ENCODE results near the gene MAU2. TPM values are rescaled to one million over a fixed set of nuclear protein-coding genes. Genes with fewer than 3 reads are reported as not detected.

The MAU2 gene
- total RNA-seq, 1 donor from 2014 or later: 70.8 TPM

DNA sequence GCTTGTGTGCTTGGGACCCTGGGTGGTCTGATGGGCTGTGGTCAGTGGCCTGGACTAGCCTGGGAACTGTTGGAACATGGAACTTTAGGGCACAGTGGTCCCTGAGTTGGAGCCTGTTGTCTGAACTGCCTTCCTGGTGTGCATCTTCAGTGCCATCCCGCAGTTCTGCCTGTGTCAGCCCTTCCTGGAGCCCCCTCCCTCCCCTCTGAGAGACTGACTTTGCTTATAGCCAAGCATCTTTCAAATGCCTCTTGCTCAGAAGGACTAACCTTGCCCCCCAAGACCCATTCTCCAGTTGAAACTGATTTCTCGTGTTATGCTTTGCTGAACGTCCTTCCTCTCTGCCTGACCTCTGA is 14.3 kb downstream of the MAU2 start:
- Mint-ChIP-seq H3K4me3 (no peak overlapping the region), H3K27ac (ENCODE audit: unreplicated experiment) (no peak overlapping the region), H3K27me3 (ENCODE audit: low read depth) (no peaks in the 10 kb centered on the region), H3K36me3 (ENCODE audit: low read depth) (no peaks in the 10 kb centered on the region), H3K9me3 (no peaks in the 10 kb centered on the region), H3K4me1 (no peaks in the 10 kb centered on the region)
- DNase-seq (ENCODE audit: low read depth, low spot score): no peak
- TF ChIP-seq, protein P1, sequence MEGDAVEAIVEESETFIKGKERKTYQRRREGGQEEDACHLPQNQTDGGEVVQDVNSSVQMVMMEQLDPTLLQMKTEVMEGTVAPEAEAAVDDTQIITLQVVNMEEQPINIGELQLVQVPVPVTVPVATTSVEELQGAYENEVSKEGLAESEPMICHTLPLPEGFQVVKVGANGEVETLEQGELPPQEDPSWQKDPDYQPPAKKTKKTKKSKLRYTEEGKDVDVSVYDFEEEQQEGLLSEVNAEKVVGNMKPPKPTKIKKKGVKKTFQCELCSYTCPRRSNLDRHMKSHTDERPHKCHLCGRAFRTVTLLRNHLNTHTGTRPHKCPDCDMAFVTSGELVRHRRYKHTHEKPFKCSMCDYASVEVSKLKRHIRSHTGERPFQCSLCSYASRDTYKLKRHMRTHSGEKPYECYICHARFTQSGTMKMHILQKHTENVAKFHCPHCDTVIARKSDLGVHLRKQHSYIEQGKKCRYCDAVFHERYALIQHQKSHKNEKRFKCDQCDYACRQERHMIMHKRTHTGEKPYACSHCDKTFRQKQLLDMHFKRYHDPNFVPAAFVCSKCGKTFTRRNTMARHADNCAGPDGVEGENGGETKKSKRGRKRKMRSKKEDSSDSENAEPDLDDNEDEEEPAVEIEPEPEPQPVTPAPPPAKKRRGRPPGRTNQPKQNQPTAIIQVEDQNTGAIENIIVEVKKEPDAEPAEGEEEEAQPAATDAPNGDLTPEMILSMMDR (conservative IDR thresholded peaks at IDR 0.05): no peak

DNA sequence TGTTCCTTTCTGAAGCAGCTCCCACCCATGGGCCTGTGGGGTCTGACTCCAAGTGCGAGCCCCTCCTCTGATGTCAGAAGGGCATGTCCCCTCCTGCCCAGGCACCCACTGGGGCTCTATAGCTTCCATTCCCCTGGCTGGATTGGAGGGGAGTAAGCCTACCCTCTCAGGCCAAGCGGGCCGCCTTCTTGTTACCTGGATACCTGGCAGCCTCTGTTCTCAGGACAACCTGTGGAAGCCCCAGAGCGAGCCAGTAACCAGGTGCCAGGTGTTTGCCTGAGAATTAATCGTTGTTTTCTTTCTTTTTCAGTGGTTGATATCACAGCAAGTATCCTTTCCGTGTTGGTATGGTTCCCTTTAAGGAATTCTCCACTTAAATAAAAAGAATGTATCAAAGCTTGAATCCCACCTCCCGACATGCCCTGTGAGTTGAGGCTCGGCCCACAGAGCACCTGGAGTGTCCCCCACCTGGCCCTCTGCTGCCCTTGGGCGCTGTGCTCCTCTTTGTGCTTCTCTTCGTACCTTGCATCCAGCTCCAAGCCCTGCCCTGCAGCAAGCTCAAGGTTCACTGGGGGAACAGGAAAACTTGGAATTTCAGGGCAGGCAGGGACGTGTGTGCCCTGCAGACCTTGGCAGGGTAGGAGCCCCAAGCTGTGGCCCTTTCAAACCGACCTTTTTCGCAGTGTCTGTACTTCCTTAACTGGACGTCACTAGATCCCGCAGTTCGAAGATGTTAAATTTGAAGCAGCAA is 15.0 kb downstream of the MAU2 start:
- Mint-ChIP-seq H3K27me3 (ENCODE audit: low read depth) (no peaks in the 10 kb centered on the region), H3K27ac (ENCODE audit: unreplicated experiment) (no peak overlapping the region), H3K9me3 (no peaks in the 10 kb centered on the region), H3K4me1 (no peaks in the 10 kb centered on the region), H3K4me3 (no peak overlapping the region), H3K36me3 (ENCODE audit: low read depth) (no peaks in the 10 kb centered on the region)
- TF ChIP-seq, protein P1 (conservative IDR thresholded peaks at IDR 0.05): no peak
- no peak for DNase-seq (ENCODE audit: low read depth, low spot score)

DNA sequence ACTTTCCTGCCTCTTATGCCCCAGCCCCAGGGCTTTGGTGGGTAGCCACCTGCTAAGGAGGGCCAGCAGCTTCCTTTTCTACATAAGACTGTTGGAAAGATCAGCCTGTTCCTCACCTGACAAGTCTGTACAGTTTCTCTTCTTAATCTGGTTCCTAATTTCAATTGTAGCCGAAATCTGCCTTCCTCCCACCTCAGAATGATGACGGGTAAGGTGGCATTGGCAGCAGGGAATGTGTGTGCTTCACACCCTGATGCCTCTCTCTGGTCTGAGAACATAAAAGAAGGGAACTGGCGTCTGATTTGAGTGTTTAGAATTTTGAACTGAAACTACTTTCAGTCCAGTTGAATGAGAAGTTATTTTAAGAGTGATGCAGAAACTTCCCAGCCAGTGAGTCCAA is 16.0 kb downstream of the MAU2 start:
- no peak overlapping the region for H3K27ac Mint-ChIP-seq (ENCODE audit: unreplicated experiment)
- H3K9me3 Mint-ChIP-seq: no peaks in the 10 kb centered on the region
- no peaks in the 10 kb centered on the region for H3K36me3 Mint-ChIP-seq (ENCODE audit: low read depth)
- DNase-seq (ENCODE audit: low read depth, low spot score): no peak
- TF ChIP-seq, protein P1 (conservative IDR thresholded peaks at IDR 0.05): no peak
- H3K4me1 Mint-ChIP-seq: no peaks in the 10 kb centered on the region
- no peak overlapping the region for H3K4me3 Mint-ChIP-seq
- H3K27me3 Mint-ChIP-seq (ENCODE audit: low read depth): no peaks in the 10 kb centered on the region

DNA sequence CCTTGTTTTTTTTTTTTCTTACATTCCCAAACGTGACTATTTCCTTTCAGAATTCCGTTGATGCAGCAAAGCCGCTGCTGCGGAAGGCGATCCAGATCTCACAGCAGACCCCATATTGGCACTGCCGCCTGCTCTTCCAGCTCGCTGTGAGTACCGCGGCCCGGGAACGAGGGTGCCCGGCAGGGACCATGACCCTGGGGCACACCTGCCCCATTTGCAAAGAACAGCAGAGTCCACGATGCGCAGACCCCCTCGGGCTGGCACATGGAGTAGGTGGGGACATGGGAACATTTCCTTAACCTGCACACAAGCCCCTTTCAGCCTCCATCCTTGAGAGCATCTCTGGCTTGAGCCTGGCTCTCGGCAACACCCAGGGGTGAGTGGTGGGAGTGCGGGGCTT is 16.5 kb downstream of the MAU2 start:
- peak overlapping the region; percentile 27 for H3K27ac Mint-ChIP-seq (ENCODE audit: unreplicated experiment)
- no peaks in the 10 kb centered on the region for H3K27me3 Mint-ChIP-seq (ENCODE audit: low read depth)
- no peak overlapping the region for H3K4me3 Mint-ChIP-seq
- H3K4me1 Mint-ChIP-seq: no peaks in the 10 kb centered on the region
- TF ChIP-seq, protein P1 (conservative IDR thresholded peaks at IDR 0.05): no peak
- no peaks in the 10 kb centered on the region for H3K9me3 Mint-ChIP-seq
- H3K36me3 Mint-ChIP-seq (ENCODE audit: low read depth): no peaks in the 10 kb centered on the region
- no peak for DNase-seq (ENCODE audit: low read depth, low spot score)

DNA sequence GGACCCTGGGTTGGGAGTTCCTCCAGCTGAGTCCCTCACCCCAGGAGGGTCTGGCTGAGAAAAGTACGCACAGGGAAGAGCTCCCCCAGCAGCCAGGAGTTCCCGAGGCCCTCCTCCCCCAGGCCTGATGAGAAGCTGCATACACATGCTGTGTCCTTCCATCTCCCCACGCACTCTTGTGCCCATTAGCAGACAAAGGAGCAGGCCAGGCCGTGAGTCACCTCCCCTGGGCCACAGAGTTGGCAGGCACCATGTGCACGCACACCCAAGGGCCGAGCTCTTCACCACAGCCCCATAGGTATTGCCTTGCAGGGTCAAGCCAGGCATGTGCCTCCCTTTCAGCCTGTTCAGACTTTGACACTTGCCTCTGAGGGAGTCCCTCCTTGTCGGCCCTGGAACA is 17.5 kb downstream of the MAU2 start:
- no peaks in the 10 kb centered on the region for H3K4me1 Mint-ChIP-seq
- H3K27ac Mint-ChIP-seq (ENCODE audit: unreplicated experiment): peak overlapping the region; percentile 57
- no peaks in the 10 kb centered on the region for H3K9me3 Mint-ChIP-seq

More for the DNA sequence above, 17.5 kb downstream of the MAU2 start:
- TF ChIP-seq, protein P1 (conservative IDR thresholded peaks at IDR 0.05): no peak
- H3K27me3 Mint-ChIP-seq (ENCODE audit: low read depth): no peaks in the 10 kb centered on the region
- no peak for DNase-seq (ENCODE audit: low read depth, low spot score)
- H3K4me3 Mint-ChIP-seq: no peak overlapping the region
- H3K36me3 Mint-ChIP-seq (ENCODE audit: low read depth): peaks cover 4% of the 10 kb centered on the region
